ENCODE results near the gene PPM1F.
"Not testable (repeated sequence)": the region's sequence is repeated elsewhere in the genome, so short reads cannot be mapped to it uniquely, and the experiment has no call there.

Gene PPM1F

GRCh38 chr22:21919526-21920307 lies 32.9 kb downstream of the PPM1F start:
- DNase-seq (ENCODE audit: low spot score), result no peak

GRCh38 chr22:21918466-21919185 lies 34.0 kb downstream of the PPM1F start:
- DNase-seq (ENCODE audit: low spot score), result no peak

GRCh38 chr22:21917959-21918261 lies 34.7 kb downstream of the PPM1F start:
- DNase-seq (ENCODE audit: low spot score), result no peak

GRCh38 chr22:21917181-21917958 lies 35.3 kb downstream of the PPM1F start:
- no peak for DNase-seq (ENCODE audit: low spot score)

- no peak for DNase-seq (ENCODE audit: low spot score)
Measured at GRCh38 chr22:21916309-21916918, 36.2 kb downstream of the PPM1F start.

GRCh38 chr22:21915624-21916308 lies 36.9 kb downstream of the PPM1F start:
- DNase-seq (ENCODE audit: low spot score), result no peak

GRCh38 chr22:21914033-21914642 lies 38.5 kb downstream of the PPM1F start:
- not testable (repeated sequence) for DNase-seq (ENCODE audit: low spot score)

GRCh38 chr22:21910367-21910766 lies 42.3 kb downstream of the PPM1F start:
- DNase-seq (ENCODE audit: low spot score), result not testable (repeated sequence)

- peak; percentile 1 for DNase-seq (ENCODE audit: low spot score)
Measured at GRCh38 chr22:21909871-21910270, 42.8 kb downstream of the PPM1F start.

GRCh38 chr22:21907638-21908522 lies 44.8 kb downstream of the PPM1F start:
- DNase-seq (ENCODE audit: low spot score), result no peak

- not testable (repeated sequence) for DNase-seq (ENCODE audit: low spot score)
Measured at GRCh38 chr22:21905234-21905633, 47.4 kb downstream of the PPM1F start.

GRCh38 chr22:21904250-21904789 lies 48.3 kb downstream of the PPM1F start:
- peak; percentile 2 for DNase-seq (ENCODE audit: low spot score)

GRCh38 chr22:21903283-21903682 lies 49.4 kb downstream of the PPM1F start:
- DNase-seq (ENCODE audit: low spot score), result no peak

GRCh38 chr22:21902296-21903087 lies 50.2 kb downstream of the PPM1F start:
- DNase-seq (ENCODE audit: low spot score), result no peak

- DNase-seq (ENCODE audit: low spot score), result no peak
Measured at GRCh38 chr22:21898354-21898896, 54.2 kb downstream of the PPM1F start.

GRCh38 chr22:21896951-21897513 lies 55.6 kb downstream of the PPM1F start:
- no peak for DNase-seq (ENCODE audit: low spot score)

GRCh38 chr22:21896275-21896674 lies 56.4 kb downstream of the PPM1F start:
- DNase-seq (ENCODE audit: low spot score), result not testable (repeated sequence)

GRCh38 chr22:21894799-21895198 lies 57.8 kb downstream of the PPM1F start:
- no peak for DNase-seq (ENCODE audit: low spot score)

Measured in GM03348 (cell line).